ENCODE measurements around the gene MORN1. TPM values are rescaled to one million over a fixed set of nuclear protein-coding genes. Genes with fewer than 3 reads are reported as not detected.

MORN1 gene
- total and polyA plus RNA-seq, 2 experiments from 2014 or later = 4.8 to 11.1 TPM

- H3K4me1 ChIP-seq (ENCODE audit: insufficient read depth) = peaks cover 46% of the 10 kb centered on the region
- peaks cover 98% of the 10 kb centered on the region for H3K79me2 ChIP-seq (replicated peaks; ENCODE audit: insufficient read depth)
- no peak overlapping the region for H3K4me3 ChIP-seq
- ATAC-seq (no peak), DNase-seq (ENCODE audit: low spot score) (no peak)
- 0 out of 2 replicates have a peak, but pooled peaks cover 18% of the 10 kb centered on the region for H3F3A ChIP-seq (replicated peaks; ENCODE audit: low read depth)
- no peaks in the 10 kb centered on the region; the same call in 1 of the 2 replicates for H3K36me3 ChIP-seq (ENCODE audit: insufficient read depth)
- H3K4me2 ChIP-seq = no peak overlapping the region
- peaks cover 39% of the 10 kb centered on the region for H4K20me1 ChIP-seq (replicated peaks; ENCODE audit: insufficient read depth)
- peaks cover 15% of the 10 kb centered on the region for H3K36me3 Mint-ChIP-seq (ENCODE audit: low read depth)
- peaks cover 58% of the 10 kb centered on the region for H3K4me1 Mint-ChIP-seq
- no peaks in the 10 kb centered on the region for H3K9me2 ChIP-seq (ENCODE audit: insufficient read depth)
- peaks cover 27% of the 10 kb centered on the region for H3K27me3 Mint-ChIP-seq (ENCODE audit: insufficient read depth, low read depth, poor library complexity)
- no peaks in the 10 kb centered on the region for H3K27me3 ChIP-seq (ENCODE audit: insufficient read depth)
- H3K27ac Mint-ChIP-seq = no peak overlapping the region
- no peak overlapping the region for H3K27ac ChIP-seq (ENCODE audit: low read depth)
- H3K4me3 Mint-ChIP-seq = no peak overlapping the region
- peaks cover 4% of the 10 kb centered on the region; the same call in 1 of the 3 replicates for H3K9me3 Mint-ChIP-seq
- H2AFZ ChIP-seq = no peak overlapping the region
- no peak for TF ChIP-seq ZNF114 (CRISPR knock-in tag; IDR thresholded peaks at IDR 0.05)
- no peak for TF ChIP-seq ETS1 (IDR thresholded peaks at IDR 0.05)
- no peak for TF ChIP-seq EZH2phosphoT487 (IDR thresholded peaks at IDR 0.05; ENCODE audit: unreplicated experiment)
- TF ChIP-seq POLR2AphosphoS5 (IDR thresholded peaks at IDR 0.05; ENCODE audit: low read depth) = no peak
- TF ChIP-seq REST (IDR thresholded peaks at IDR 0.05; ENCODE audit: unreplicated experiment) = no peak
- TF ChIP-seq NANOG (IDR thresholded peaks at IDR 0.05; ENCODE audit: borderline replicate concordance) = no peak
- no peak for TF ChIP-seq EZH2 (IDR thresholded peaks at IDR 0.05; ENCODE audit: low read depth, unreplicated experiment)
- no peak for TF ChIP-seq ZNF462 (CRISPR knock-in tag; IDR thresholded peaks at IDR 0.05)
- TF ChIP-seq ZNF331 (CRISPR knock-in tag; IDR thresholded peaks at IDR 0.05; ENCODE audit: low read depth) = no peak
- no peak for TF ChIP-seq CREB1 (CRISPR knock-in tag; IDR thresholded peaks at IDR 0.05; ENCODE audit: low read depth)
- no peak for TF ChIP-seq STAT1 (IDR thresholded peaks at IDR 0.05; ENCODE audit: unreplicated experiment)
- no peak for TF ChIP-seq JUNB (IDR thresholded peaks at IDR 0.05; ENCODE audit: unreplicated experiment)
- TF ChIP-seq CTCF (conservative IDR thresholded peaks at IDR 0.05; ENCODE audit: low read depth in 2 of 2) = no peak
Observed at GRCh38 chr1:2272686-2273400, 118.5 kb downstream of the MORN1 start.

Data from GM23338 (cell line).